DMS153 treated with DMSO at 0.1 percent for 48 hours (cell line): ENCODE results near the gene APPL1.
"Not testable (repeated sequence)": the region's sequence is repeated elsewhere in the genome, so short reads cannot be mapped to it uniquely, and the experiment has no call there.

Experiments
- DNase-seq: peaks from one replicate; lab custom pipeline; 2025; ENCODE audit not compliant: unreplicated experiment; lab: John Stamatoyannopoulos, UW

Gene APPL1

DNA sequence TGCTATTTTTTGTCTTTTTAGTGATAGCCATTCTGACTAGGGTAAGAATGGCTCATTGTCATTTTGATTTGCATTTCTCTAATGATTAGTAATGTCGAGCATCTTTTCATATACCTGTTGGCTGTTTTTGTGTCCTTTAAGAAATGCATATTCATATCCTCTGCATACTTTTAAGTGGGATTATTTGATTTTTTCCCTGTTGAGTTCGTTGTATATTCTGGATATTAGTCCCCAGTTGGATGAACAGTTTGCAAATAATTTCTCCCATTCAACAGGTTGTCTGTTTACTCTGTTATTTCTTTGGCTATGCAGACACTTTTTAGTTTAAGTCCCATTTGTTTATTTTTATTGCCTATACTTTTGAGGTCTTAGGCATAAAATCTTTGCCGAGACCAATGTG is 34.4 kb downstream of the APPL1 start:
- no peak for DNase-seq

DNA sequence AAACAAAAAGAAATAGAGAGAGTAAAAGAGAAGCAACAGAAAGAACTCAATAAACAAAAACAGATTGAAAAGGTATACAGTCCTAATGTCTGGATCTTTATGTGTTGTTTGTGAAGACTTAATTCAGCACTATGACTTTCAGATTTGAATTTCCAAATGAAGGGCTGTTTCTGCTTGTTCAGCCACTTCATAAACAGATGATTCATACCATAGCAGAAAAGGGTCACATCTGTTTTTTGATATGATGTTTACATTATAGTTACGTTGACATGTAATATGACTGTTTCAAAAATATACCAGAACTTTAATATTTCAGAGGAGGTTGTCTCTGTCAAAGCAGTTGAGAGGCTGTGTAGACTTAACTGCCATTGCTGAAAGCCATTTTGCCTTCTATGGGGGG is 40.9 kb downstream of the APPL1 start:
- DNase-seq, result no peak

DNA sequence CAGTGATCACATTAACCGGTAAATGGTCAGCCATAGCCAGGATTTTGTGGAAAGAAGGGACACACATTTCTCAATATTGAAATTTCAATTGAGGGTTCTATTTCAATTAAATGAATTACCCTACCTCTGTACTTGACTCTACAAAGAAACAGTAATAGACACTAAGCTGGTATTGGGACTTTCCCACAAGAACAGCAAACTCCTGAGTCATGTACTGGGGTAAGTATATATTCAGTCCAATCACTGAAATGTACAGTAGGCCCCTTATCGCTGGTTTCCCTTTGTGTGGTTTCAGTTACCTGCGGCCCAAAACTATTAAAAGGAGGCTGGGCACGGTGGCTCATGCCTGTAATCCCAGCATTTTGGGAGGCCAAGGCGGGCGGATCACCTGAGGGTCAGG is 47.3 kb downstream of the APPL1 start:
- no peak for DNase-seq

DNA sequence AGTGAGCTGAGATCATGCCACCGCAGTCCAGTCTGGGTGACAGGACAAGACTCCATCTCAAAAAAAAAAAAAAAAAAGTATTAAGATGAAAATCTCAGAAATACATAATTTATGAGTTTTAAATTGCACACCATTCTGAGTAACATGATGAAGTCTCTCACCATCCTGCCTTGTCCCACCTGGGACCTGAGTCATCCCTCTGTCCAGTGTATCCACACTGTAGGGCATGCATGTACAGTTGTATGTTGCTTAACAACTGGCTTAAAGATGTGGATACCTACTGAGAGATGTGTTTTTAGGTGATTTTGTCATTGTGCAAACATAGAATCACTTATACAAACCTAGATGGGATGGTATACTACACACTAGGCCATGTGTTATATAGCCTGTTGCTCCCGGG is 47.9 kb downstream of the APPL1 start:
- no peak for DNase-seq

DNA sequence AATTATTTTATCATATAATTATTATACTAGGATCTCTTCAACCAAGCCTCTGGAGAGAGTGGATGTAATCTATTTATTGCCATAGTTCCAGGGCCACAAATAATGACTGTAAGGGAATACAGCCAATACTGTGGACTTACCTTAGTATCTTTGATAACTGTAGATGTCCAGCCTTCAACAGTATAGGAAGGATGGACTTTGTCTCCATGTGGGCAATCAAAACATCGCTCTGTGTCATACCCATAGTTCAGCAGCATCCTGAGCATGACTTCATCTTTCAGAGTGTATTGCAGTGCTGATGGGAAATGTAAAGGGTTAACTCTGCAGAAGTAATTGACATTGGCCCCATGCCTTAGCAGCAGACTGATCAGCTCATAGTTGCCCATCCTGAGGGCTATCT is 50.7 kb downstream of the APPL1 start:
- no peak for DNase-seq

DNA sequence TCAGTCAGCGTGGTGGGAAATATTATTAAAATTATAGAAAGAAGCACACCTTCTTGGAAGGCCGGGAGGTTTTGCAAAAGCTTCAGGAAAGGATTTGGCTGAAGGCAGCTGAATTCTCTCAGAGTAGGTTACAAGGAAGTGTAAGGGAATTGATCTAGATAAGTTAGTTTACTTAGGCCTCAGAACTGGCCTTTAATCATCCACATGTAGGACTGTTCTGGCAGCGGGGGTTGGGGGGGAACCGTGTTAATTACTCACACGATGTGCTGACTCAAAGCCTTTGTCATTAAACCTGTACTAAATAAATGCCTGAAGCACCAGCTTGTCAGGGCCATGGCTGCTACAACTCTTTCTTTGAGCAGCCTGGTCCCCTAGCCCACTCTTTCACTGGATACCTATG is 52.2 kb downstream of the APPL1 start:
- no peak for DNase-seq

DNA sequence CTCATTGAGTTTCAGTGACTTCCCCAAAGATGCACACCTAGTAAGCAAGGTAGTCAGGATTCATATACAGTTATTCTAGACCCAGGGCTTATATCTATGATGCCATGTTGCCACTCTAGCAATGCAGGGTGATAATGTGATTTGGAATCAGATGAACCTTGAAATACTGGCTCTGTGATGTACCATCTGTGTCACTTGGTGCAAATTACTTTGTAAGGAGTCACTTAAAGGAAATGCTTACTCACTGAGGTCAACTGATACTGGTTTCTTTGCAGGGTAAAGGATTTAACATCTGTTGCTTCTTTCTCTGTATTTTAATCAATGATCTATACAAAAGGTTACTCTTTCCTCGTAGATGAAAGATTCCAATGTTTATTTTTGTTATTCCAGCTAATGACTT is 54.2 kb downstream of the APPL1 start:
- no peak for DNase-seq

DNA sequence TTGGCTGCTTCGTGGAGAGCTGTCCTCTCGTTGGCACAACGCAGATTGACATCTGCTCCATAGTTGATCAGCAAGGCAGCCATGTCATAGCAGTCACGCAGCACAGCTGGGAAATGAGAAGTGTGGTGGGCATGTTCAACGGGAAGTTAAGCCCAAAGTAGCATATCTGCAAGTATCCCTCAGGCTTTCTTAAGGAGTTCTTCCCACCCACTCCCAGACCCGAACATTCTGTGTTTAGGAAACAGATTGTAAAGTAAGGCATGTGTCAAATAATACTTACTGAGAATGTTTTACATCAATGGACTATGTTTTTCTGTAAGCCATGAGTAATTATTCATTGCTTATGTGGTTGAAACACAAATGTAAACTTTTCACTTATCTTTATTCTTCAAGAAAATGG is 55.8 kb downstream of the APPL1 start:
- DNase-seq, result no peak

DNA sequence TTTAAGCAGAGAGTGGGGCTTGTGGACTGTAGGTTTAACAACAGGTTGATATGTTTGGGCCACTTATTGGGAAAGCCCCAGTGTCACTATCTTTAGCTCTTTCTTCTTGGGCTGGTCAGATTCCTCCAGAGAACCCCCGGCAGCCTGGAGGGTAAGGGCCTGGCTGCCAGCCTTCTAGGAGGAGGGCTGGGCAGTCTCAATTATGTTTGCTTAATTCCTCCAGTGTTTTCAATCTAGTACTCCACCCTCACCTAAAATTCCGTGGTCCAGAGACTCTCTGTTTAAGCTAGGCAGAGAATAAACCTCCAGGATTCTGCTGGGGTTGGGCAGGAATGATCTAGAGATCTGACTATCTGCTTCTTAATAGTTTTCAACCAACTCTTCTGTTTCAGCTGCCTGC is 59.7 kb downstream of the APPL1 start:
- no peak for DNase-seq

DNA sequence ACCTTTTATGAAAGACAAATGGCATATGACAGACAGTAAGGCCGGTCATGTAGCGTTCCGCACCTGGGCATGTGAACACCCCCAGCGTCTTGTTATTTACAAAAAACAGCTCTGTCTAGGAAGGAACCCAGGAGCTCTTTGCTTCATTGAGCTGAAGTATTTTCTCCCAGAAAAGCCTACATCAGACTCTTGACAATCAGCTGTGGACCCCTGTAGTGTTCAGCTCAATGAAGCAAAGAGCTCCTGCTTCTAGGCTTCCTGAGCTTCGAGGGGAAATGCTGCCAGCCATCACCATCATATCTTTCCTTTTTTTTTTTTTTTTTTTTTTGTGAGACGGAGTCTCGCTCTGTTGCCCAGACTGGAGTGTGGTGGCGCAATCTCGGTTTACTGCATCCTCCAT is 60.9 kb downstream of the APPL1 start:
- no peak for DNase-seq

DNA sequence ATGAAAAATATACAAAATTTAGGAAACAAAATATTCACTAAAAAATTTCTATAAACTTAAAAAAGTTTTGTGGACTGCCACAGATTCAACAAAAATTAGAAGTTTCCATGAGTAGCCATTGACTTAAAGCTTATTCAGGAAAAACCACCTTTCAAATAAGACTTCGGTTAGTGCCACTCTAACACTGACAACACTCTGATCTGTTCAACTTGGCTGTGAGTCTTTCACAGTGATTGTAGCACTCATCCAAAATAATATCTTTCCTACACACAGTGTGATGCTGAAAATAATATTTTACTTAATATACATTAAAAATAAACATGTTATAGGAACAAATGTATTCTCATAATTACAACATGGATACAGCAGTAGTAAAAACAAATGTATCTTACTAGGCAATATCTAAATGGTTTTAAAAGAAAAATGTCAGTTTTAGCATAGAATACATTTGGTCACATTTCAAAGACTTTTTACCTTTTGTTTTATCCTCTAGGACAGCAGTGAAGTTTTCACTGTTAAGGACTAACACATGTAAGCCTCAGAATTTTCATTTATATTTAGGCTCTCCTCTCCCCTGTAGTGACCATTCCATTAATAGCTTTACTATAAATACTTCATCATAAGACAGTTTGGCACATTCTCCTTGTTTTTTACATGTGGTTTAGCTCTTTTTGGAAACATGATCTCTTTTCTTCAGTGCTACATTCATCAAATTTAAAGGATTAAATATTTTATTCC is 64.8 kb downstream of the APPL1 start, which contains the start of gene ASB14:
TSS of gene ASB14 (minus strand) at position 527 of the 738 bp plus-strand sequence. CDS start 652 bp downstream, outside the sequence.
- DNase-seq, result no peak

DNA sequence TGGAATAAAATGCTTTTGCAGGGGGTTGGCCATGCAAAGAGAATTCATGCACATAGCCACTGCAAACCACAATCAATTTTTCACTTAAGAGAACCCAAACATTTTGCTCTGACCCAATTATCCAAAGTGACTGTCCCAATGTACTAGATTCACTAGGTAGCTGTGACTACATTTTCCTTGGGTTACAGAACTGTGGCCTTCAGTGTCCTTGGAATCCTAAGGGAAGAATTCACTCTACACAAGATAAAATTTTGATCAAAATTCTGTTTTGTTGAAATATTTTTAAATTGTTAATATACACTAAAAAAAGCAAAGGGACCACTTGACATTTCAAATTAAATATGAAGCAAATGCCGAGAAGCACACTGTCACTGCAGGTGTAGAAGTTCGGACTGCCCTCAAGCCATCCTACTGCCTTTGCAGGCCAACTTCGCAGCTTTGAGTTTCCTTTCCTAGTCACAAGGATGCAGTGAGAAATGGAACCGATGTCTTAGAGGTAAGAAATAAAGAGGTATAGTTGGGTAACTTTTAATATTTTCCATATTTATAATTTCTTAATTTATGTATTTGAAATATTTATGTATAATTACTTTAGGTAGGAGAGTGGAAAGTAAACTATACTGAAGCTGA is 65.5 kb downstream of the APPL1 start:
- DNase-seq, result no peak

DNA sequence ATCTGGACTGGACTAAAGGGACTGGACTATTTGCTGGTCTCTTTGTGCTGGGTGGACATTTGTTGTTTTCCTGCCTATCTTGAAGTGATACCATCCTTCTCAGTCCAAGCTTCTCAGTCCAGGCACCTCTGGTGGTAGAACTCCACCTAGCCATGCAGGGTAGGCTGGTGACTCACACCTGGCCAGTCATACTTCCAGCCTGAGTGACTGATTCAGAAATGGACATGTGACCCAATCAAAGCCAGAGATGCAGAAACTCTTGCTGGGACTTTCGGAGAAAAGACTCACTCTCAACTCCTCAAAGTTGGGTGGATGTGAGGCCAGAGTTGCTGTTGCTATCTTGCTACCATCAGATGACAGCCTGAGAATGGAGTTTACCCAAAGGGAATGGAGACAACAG is 70.5 kb downstream of the APPL1 start:
- DNase-seq, result no peak

DNA sequence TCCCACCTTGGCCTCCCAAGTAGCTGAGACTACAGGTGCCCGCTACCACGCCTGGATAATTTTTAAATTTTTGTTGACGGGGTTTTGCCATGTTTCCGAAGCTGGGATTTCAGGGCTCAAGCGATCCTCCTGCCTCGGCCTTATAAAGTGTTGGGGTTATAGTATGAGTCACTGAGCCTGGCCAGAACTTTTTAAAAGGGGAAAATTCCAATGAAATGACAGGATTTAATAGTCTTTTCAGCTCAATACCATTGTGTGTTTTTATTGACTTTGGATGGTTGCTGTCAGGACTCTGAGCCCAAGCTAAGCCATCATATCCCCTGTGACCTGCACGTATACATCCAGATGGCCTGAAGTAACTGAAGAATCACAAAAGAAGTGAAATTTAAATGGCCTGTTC is 76.0 kb downstream of the APPL1 start:
- not testable (repeated sequence) for DNase-seq

DNA sequence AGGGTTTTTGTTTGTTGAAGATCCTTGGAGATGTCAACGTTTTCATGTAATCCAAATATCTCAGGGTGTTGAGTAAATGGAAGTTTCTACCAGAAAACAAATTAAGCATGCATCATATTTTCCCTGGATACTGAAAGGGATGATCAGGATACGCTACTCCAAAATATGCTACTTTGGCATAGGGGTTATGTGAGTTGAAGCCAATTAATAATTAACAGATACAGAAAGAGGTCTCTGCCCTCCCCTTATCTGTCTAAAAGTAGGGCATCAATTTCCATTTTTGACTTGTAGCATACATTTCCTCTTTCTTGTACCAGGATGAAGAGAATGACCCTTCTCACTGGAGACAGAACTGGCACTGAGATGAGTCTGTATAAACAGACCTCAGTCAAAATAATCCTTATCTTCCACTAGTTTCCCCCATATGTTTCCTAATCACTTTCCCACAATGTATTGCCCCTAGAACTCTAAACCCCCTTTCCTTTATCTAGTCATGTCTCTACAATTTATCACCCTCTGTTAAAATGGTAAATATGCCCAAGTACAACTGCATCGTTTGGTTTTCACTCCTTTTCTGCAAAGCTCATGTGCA is 82.3 kb downstream of the APPL1 start:
- DNase-seq, result no peak

DNA sequence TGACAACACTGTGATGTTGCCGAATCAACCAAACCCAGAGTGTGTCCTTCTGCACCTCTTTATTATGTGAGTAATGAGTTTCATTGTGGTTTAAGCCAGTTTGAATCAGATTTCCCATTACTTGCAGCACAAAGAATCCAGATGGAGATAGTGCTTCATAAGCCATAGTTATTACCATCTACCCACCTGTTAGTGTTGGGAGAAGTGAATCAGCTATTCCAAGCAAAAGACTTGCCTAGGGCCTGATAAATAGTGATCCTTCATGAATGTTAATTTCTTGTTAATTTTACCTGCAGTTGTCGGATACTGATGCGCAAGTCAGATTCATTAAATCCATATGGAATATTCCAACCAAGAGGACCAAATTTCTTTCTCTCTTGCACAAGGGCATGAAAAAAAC is 86.7 kb downstream of the APPL1 start:
- DNase-seq, result no peak
